ENCODE data around the gene DDX27.

DDX27 gene, protein sequence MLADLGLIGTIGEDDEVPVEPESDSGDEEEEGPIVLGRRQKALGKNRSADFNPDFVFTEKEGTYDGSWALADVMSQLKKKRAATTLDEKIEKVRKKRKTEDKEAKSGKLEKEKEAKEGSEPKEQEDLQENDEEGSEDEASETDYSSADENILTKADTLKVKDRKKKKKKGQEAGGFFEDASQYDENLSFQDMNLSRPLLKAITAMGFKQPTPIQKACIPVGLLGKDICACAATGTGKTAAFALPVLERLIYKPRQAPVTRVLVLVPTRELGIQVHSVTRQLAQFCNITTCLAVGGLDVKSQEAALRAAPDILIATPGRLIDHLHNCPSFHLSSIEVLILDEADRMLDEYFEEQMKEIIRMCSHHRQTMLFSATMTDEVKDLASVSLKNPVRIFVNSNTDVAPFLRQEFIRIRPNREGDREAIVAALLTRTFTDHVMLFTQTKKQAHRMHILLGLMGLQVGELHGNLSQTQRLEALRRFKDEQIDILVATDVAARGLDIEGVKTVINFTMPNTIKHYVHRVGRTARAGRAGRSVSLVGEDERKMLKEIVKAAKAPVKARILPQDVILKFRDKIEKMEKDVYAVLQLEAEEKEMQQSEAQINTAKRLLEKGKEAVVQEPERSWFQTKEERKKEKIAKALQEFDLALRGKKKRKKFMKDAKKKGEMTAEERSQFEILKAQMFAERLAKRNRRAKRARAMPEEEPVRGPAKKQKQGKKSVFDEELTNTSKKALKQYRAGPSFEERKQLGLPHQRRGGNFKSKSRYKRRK

DNA sequence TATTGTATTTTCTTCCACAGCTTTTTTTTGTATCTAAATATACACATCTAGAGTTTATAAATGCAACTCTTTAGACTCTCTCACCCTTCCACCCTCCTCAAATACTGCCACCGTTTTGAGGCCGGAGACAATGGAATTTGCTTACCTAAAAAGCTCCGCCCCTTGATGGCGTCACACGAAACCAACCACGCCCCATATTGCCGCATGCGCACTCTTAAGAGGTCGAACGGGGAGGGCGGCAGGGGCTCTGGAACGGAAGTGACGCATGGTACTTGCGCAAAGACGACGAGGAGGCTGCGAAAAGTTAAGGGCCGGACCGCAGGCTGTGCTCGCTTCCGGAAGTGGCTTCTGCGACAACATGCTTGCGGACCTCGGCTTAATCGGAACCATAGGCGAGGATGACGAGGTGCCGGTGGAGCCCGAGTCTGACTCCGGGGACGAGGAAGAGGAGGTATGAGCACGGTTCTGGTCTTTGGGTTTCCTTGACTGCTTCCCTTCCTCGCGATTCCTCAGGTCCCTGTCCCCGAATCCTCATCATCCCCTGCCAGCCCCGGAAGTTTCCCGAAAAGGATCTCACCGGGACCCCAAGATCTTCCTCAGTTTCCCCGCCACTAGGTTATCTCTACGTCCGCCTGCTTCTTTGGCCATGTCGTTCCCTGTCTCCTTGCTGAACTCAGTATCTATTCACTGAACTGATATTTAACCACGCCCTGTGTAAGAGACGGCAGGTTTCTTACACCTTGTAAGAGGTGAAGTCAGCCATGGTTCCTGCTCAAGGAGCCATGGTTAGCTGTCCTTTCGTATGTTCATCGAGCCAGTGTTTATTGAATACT lies at the start of gene DDX27:
TSS of gene DDX27 (plus strand) at position 326 of the 833 bp plus-strand sequence. CDS start at position 359, 33 bp downstream.
- Histone ChIP-seq H3K4me3 (ENCODE audit: low read length in 2 of 2) (peak within 1 kb of the TSS; percentile 99 to 100), H3K9ac (ENCODE audit: low read length in 2 of 2) (peak within 1 kb of the TSS; percentile 88 to 98), H3K9me3 (ENCODE audit: control insufficient read depth in 2 of 2, low read length in 2 of 2) (no peaks in the 10 kb centered on the region), H3K4me1 (ENCODE audit: control insufficient read depth, insufficient read depth, low read length) (peaks cover 20% of the 10 kb centered on the region), H3K27me3 (ENCODE audit: control insufficient read depth in 1 of 2, insufficient read depth in 2 of 2, low read length in 2 of 2) (no peaks in the 10 kb centered on the region), H3K27ac (ENCODE audit: low read length) (peak within 1 kb of the TSS; percentile 90), H3K36me3 (ENCODE audit: control insufficient read depth in 2 of 2, insufficient read depth in 2 of 2, low read length in 2 of 2) (peaks cover 18 to 22% of the 10 kb centered on the region in 2 donors)

DNA sequence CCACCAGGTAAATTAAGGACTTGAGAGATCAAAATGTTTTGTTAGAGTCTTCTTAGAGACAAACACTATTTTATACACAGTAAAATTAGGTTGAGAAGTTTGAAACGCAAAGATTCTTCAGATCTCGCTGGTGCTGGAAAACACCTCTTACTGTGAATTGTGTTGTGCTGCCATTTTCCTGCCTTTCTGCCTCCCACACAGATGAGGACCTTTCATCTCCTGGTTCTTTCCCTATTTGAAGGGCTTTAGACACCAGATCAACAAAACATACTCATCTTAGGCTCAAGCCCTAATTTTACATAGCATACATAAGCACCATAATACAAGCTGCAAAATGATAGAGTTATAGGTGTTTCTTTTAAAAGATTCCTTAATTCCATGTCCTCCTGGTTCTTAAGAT lies 49.7 kb upstream of the DDX27 start:
- H3K9me3 ChIP-seq (ENCODE audit: control insufficient read depth in 2 of 2, low read length in 2 of 2) = no peaks in the 10 kb centered on the region
- H3K27ac ChIP-seq (ENCODE audit: low read length) = no peak overlapping the region
- H3K4me1 ChIP-seq (ENCODE audit: control insufficient read depth, insufficient read depth, low read length) = peaks cover 19% of the 10 kb centered on the region
- no peak overlapping the region for H3K4me3 ChIP-seq (ENCODE audit: low read length in 2 of 2)
- H3K27me3 ChIP-seq (ENCODE audit: control insufficient read depth in 1 of 2, insufficient read depth in 2 of 2, low read length in 2 of 2) = no peaks in the 10 kb centered on the region
- H3K36me3 ChIP-seq (ENCODE audit: control insufficient read depth in 2 of 2, insufficient read depth in 2 of 2, low read length in 2 of 2) = peaks cover 6 to 10% of the 10 kb centered on the region in 2 donors
- H3K9ac ChIP-seq (ENCODE audit: low read length in 2 of 2) = no peak overlapping the region

DNA sequence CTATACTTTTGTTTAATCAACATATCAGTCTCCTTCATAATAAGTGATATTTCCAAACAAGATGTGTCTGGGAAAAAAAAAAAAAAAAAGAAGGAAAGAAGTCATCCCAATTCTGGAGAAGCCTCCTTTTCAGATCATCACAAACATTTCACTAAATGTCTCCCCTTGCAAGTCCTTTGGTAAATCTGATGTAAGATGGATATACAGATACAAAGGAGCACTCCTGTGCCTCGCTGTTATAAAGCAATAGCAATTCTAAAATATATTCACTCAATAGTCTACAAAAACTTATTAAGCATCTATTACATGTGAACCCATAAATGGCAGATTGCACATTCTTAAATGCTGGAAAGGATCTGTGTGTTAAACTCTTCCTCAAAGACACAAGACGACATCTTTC lies 48.5 kb upstream of the DDX27 start:
- H3K27ac ChIP-seq (ENCODE audit: low read length) = no peak overlapping the region
- H3K9me3 ChIP-seq (ENCODE audit: control insufficient read depth in 2 of 2, low read length in 2 of 2) = no peaks in the 10 kb centered on the region
- no peak overlapping the region for H3K9ac ChIP-seq (ENCODE audit: low read length in 2 of 2)
- no peak overlapping the region for H3K4me3 ChIP-seq (ENCODE audit: low read length in 2 of 2)
- H3K36me3 ChIP-seq (ENCODE audit: control insufficient read depth in 2 of 2, insufficient read depth in 2 of 2, low read length in 2 of 2) = peaks cover 2 to 6% of the 10 kb centered on the region in 2 donors
- no peaks in the 10 kb centered on the region for H3K27me3 ChIP-seq (ENCODE audit: control insufficient read depth in 1 of 2, insufficient read depth in 2 of 2, low read length in 2 of 2)
- H3K4me1 ChIP-seq (ENCODE audit: control insufficient read depth, insufficient read depth, low read length) = peaks cover 19% of the 10 kb centered on the region

DNA sequence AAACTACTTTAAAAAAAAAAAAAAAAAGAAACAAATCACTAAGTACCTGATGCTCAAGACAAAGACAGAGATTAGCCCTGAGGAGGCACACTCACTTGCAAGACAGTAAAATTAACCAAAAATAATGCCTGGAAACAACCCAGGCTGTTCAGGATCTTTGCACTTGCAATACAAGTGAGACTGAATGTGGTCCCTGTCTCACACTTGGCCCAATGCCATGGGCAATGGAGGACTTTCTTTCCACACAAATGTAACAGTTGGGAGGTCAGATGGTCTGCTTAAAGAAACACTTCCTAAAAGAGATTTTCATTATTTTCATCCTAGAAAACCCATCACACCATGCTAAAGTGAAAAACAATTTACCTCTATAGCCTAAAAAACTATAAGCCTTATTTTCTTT lies 47.3 kb upstream of the DDX27 start:
- H3K9me3 ChIP-seq (ENCODE audit: control insufficient read depth in 2 of 2, low read length in 2 of 2) = no peaks in the 10 kb centered on the region
- H3K27ac ChIP-seq (ENCODE audit: low read length) = no peak overlapping the region
- H3K9ac ChIP-seq (ENCODE audit: low read length in 2 of 2) = no peak overlapping the region
- H3K27me3 ChIP-seq (ENCODE audit: control insufficient read depth in 1 of 2, insufficient read depth in 2 of 2, low read length in 2 of 2) = no peaks in the 10 kb centered on the region
- H3K4me1 ChIP-seq (ENCODE audit: control insufficient read depth, insufficient read depth, low read length) = peaks cover 19% of the 10 kb centered on the region
- H3K36me3 ChIP-seq (ENCODE audit: control insufficient read depth in 2 of 2, insufficient read depth in 2 of 2, low read length in 2 of 2) = peaks cover 0 to 3% of the 10 kb centered on the region in 2 donors
- H3K4me3 ChIP-seq (ENCODE audit: low read length in 2 of 2) = no peak overlapping the region

DNA sequence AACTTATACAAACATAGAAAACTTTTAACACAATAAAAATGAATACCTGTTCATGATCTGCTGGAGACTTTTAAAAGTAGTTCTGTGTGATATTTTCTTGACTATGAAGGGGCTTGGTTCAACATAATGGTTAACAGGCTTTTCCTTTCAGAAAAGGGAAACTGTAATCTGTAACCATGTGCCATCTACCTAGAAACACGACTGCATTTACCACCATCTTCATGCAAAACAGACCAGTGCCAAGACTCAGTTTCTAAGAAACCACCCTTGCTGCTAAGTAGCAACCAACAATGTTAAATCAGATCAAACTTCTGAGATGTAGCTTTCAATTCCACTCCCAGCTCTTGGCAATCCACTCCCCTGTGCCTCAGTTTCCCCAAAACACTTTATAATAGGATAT lies 46.8 kb upstream of the DDX27 start:
- Histone ChIP-seq H3K4me1 (ENCODE audit: control insufficient read depth, insufficient read depth, low read length) (peaks cover 19% of the 10 kb centered on the region), H3K9me3 (ENCODE audit: control insufficient read depth in 2 of 2, low read length in 2 of 2) (no peaks in the 10 kb centered on the region), H3K9ac (ENCODE audit: low read length in 2 of 2) (no peak overlapping the region), H3K36me3 (ENCODE audit: control insufficient read depth in 2 of 2, insufficient read depth in 2 of 2, low read length in 2 of 2) (peaks cover 0 to 3% of the 10 kb centered on the region in 2 donors), H3K27me3 (ENCODE audit: control insufficient read depth in 1 of 2, insufficient read depth in 2 of 2, low read length in 2 of 2) (no peaks in the 10 kb centered on the region), H3K4me3 (ENCODE audit: low read length in 2 of 2) (no peak overlapping the region), H3K27ac (ENCODE audit: low read length) (no peak overlapping the region)

DNA sequence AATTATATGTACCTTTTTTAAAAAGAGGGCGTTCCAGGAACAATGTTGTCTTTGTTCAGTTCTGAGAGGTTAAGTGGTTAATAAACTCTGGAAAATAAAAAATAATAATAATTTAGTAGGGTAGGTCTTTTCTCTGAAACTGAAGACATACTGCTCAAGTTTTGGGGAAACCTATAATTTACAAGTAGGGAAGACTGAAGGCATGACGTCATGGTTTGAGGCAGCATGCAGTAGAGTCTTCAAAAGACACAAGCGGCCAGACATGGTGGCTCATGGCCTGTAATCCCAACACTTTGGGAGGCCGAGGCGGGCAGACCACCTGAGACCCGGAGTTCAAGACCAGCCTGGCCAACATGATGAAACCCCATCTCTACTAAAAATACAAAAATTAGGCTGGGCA lies 45.0 kb upstream of the DDX27 start:
- H3K9me3 ChIP-seq (ENCODE audit: control insufficient read depth in 2 of 2, low read length in 2 of 2) = no peaks in the 10 kb centered on the region

DNA sequence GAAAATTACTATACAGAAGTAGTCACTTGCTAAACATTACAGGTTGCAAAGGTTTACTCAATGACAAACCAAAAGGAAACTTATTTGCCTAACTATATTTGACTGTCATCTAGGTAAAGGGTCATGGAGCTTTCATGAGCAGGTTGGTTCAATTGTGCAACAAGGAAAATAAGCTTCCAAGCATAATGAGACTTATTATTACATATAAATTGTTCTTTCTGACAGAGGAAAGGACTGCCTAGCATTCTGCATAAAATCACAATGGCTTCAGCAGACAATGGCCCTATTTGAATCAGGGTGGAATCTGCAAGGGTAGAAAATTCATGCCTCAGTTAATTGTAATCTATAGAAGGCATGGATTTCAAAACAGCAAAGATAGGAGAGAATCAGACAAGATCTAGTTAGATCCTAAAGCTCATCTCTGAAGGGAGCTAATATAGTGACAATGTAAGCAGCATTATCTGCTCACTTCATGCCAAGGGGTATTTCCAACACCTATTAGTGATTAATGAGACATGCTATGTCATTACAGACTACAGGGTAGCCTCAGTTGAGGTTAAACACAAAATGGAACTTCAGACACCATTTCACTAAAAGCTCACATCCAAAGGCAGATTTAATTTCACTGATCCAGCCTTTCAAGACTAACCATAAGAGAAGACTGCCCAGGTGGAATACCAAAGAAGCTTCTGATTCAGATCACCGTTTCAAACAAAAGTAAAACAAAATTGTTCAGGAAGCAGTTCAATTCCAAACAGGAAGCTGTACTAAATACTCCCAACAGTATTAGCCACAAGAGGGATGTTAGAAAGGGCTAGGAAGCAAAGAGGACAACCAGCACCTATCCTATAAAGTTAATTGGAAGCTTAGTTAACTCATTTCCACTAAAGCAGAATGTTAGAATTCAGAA lies 39.6 kb upstream of the DDX27 start:
- H3K27me3 ChIP-seq (ENCODE audit: control insufficient read depth in 1 of 2, insufficient read depth in 2 of 2, low read length in 2 of 2) = no peaks in the 10 kb centered on the region
- no peak overlapping the region for H3K4me3 ChIP-seq (ENCODE audit: low read length in 2 of 2)
- H3K27ac ChIP-seq (ENCODE audit: low read length) = no peak overlapping the region
- H3K4me1 ChIP-seq (ENCODE audit: control insufficient read depth, insufficient read depth, low read length) = peaks cover 16% of the 10 kb centered on the region
- no peaks in the 10 kb centered on the region for H3K9me3 ChIP-seq (ENCODE audit: control insufficient read depth in 2 of 2, low read length in 2 of 2)
- H3K36me3 ChIP-seq (ENCODE audit: control insufficient read depth in 2 of 2, insufficient read depth in 2 of 2, low read length in 2 of 2) = peaks cover 0 to 4% of the 10 kb centered on the region in 2 donors
- no peak overlapping the region for H3K9ac ChIP-seq (ENCODE audit: low read length in 2 of 2)

More for the DNA sequence above, 45.0 kb upstream of the DDX27 start:
- Histone ChIP-seq H3K9ac (ENCODE audit: low read length in 2 of 2) (no peak overlapping the region), H3K4me3 (ENCODE audit: low read length in 2 of 2) (no peak overlapping the region), H3K27me3 (ENCODE audit: control insufficient read depth in 1 of 2, insufficient read depth in 2 of 2, low read length in 2 of 2) (no peaks in the 10 kb centered on the region), H3K36me3 (ENCODE audit: control insufficient read depth in 2 of 2, insufficient read depth in 2 of 2, low read length in 2 of 2) (peaks cover 3 to 4% of the 10 kb centered on the region in 2 donors), H3K4me1 (ENCODE audit: control insufficient read depth, insufficient read depth, low read length) (peaks cover 6% of the 10 kb centered on the region), H3K27ac (ENCODE audit: low read length) (no peak overlapping the region)

DNA sequence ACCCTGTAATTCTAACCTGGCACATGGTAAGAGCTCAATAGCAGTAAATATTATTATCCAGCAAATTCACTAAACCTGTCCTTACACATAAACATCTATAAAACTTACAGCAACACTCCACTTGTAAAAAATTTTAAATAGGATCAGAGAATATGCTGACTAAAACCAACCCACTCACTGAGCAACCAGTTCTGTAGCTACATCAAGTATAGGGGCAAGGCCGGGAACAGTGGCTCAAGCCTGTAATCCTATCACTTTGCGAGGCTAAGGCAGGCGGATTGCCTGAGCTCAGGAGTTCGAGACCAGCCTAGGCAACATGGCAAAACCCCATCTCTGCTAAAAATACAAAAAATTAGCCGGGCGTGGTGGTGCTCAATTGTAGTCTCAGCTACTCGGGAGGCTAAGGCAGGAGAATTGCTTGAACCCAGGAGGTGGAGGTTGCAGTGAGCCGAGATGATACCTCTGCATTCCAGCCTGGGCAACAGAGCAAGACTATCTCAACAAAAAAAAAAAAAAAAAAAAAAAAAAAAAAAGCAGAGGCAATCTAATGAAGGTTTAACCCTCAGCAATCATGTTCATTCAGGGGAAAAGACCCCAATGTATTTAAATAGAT lies 37.8 kb upstream of the DDX27 start:
- H3K27me3 ChIP-seq (ENCODE audit: control insufficient read depth in 1 of 2, insufficient read depth in 2 of 2, low read length in 2 of 2) = no peaks in the 10 kb centered on the region
- no peak overlapping the region for H3K9ac ChIP-seq (ENCODE audit: low read length in 2 of 2)
- no peak overlapping the region for H3K4me3 ChIP-seq (ENCODE audit: low read length in 2 of 2)
- H3K4me1 ChIP-seq (ENCODE audit: control insufficient read depth, insufficient read depth, low read length) = peaks cover 23% of the 10 kb centered on the region
- H3K9me3 ChIP-seq (ENCODE audit: control insufficient read depth in 2 of 2, low read length in 2 of 2) = no peaks in the 10 kb centered on the region
- H3K27ac ChIP-seq (ENCODE audit: low read length) = no peak overlapping the region
- H3K36me3 ChIP-seq (ENCODE audit: control insufficient read depth in 2 of 2, insufficient read depth in 2 of 2, low read length in 2 of 2) = peaks cover 0 to 4% of the 10 kb centered on the region in 2 donors

DNA sequence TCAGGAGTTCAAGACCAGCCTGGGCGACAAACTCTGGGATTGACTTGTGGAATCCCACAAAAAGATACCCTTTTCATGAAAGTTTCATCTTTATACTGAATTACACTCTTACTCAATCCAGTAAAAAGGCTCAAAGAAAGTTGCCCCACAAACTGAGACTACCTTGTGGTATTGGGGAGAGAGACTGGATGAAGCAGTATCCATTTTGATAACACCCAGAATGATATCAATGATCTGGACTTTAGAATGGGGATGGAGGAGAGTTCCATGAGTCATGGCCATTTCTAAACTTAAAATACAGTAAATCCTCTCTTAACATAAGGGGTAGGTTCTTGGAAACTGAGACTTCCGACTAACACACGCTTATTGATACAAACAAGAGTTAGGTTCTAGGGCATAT lies 35.8 kb upstream of the DDX27 start:
- Histone ChIP-seq H3K36me3 (ENCODE audit: control insufficient read depth in 2 of 2, insufficient read depth in 2 of 2, low read length in 2 of 2) (no peaks in the 10 kb centered on the region), H3K9ac (ENCODE audit: low read length in 2 of 2) (no peak overlapping the region), H3K27me3 (ENCODE audit: control insufficient read depth in 1 of 2, insufficient read depth in 2 of 2, low read length in 2 of 2) (no peaks in the 10 kb centered on the region), H3K27ac (ENCODE audit: low read length) (no peak overlapping the region), H3K4me1 (ENCODE audit: control insufficient read depth, insufficient read depth, low read length) (peaks cover 25% of the 10 kb centered on the region), H3K9me3 (ENCODE audit: control insufficient read depth in 2 of 2, low read length in 2 of 2) (no peaks in the 10 kb centered on the region), H3K4me3 (ENCODE audit: low read length in 2 of 2) (no peak overlapping the region)
